PFSK-1 (cell line): Measurements from ENCODE around the gene THYN1.

Experiments used
- REST ChIP-seq, 2 experiments: IDR thresholded peaks; 2 replicates each; pipeline versions ENCODE4 v1.6.1 to v1.8.0; 2011 to 2012; ENCODE audit warnings: low read depth in 2 of 2, low read length in 2 of 2, control low read depth in 1 of 2, inconsistent platforms in 1 of 2, mild to moderate bottlenecking in 1 of 2, moderate library complexity in 1 of 2; ENCODE audit not compliant: insufficient read depth in 1 of 2
- TAF1 ChIP-seq: IDR thresholded peaks from 2 replicates; pipeline ENCODE4 v1.6.1; 2012; ENCODE audit warnings: low read length, control low read depth, borderline replicate concordance; ENCODE audit not compliant: insufficient read depth

- TF ChIP-seq REST (IDR thresholded peaks at IDR 0.05; ENCODE audit: insufficient read depth in 1 of 2, low read depth in 2 of 2, low read length in 2 of 2) (no peak), TAF1 (no peak)
Measured at GRCh38 chr11:134294664-134295063, 41.5 kb upstream of the THYN1 start.
